ENCODE measurements around the gene NFKBIB.
"Not testable (repeated sequence)": the region's sequence is repeated elsewhere in the genome, so short reads cannot be mapped to it uniquely, and the experiment has no call there.

Gene NFKBIB

DNA sequence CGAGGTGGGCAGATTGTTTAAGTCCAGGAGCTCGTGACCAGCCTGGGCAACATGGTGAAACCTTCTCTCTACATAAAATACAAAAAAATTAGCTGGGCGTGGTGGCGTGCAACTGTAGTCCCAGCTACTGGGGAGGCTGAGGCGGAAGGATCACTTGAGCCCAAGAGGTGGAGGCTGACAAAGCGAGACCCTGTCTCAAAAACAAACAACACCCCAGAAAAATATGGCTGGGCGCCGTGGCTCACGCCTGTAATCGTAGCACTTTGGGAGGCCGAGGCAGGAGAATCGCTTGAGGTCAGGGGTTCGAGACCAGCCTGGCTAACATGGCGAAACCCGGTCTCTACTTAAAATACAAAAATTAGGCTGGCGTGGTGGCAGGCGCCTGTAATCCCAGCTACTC is 46.6 kb upstream of the NFKBIB start:
- peak overlapping the region; percentile 76 for H3K4me3 ChIP-seq (ENCODE audit: low read depth, low read length)
- DNase-seq (ENCODE audit: low read depth, low spot score), result no peak
- TF ChIP-seq, protein P1, sequence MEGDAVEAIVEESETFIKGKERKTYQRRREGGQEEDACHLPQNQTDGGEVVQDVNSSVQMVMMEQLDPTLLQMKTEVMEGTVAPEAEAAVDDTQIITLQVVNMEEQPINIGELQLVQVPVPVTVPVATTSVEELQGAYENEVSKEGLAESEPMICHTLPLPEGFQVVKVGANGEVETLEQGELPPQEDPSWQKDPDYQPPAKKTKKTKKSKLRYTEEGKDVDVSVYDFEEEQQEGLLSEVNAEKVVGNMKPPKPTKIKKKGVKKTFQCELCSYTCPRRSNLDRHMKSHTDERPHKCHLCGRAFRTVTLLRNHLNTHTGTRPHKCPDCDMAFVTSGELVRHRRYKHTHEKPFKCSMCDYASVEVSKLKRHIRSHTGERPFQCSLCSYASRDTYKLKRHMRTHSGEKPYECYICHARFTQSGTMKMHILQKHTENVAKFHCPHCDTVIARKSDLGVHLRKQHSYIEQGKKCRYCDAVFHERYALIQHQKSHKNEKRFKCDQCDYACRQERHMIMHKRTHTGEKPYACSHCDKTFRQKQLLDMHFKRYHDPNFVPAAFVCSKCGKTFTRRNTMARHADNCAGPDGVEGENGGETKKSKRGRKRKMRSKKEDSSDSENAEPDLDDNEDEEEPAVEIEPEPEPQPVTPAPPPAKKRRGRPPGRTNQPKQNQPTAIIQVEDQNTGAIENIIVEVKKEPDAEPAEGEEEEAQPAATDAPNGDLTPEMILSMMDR (IDR thresholded peaks at IDR 0.05; ENCODE audit: low read depth, low read length), result no peak
- in situ Hi-C loops (cut with HindIII; ENCODE audit: low sequenced_read_pairs), result no loop called here

DNA sequence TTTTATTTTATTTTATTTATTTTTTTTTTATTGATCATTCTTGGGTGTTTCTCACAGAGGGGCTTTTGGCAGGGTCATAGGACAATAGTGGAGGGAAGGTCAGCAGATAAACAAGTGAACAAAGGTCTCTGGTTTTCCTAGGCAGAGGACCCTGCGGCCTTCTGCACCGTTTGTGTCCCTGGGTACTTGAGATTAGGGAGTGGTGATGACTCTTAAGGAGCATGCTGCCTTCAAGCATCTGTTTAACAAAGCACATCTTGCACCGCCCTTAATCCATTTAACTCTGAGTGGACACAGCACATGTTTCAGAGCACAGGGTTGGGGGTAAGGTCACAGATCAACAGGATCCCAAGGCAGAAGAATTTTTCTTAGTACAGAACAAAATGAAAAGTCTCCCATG is 44.8 kb upstream of the NFKBIB start:
- DNase-seq (ENCODE audit: low read depth, low spot score); H3K4me3 ChIP-seq (ENCODE audit: low read depth, low read length); in situ Hi-C loops (cut with HindIII; ENCODE audit: low sequenced_read_pairs): not testable (repeated sequence)

DNA sequence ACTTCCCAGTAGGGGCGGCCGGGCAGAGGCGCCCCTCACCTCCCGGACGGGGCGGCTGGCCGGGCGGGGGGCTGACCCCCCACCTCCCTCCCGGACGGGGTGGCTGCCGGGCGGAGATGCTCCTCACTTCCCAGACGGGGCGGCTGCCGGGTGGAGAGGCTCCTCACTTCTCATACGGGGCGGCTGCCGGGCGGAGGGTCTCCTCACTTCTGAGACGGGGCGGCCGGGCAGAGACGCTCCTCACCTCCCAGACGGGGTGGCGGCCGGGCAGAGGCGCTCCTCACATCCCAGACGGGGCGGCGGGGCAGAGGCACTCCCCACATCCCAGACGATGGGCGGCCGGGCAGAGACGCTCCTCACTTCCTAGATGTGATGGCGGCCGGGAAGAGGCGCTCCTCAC is 44.0 kb upstream of the NFKBIB start:
- in situ Hi-C loops (cut with HindIII; ENCODE audit: low sequenced_read_pairs); H3K4me3 ChIP-seq (ENCODE audit: low read depth, low read length); DNase-seq (ENCODE audit: low read depth, low spot score): not testable (repeated sequence)

DNA sequence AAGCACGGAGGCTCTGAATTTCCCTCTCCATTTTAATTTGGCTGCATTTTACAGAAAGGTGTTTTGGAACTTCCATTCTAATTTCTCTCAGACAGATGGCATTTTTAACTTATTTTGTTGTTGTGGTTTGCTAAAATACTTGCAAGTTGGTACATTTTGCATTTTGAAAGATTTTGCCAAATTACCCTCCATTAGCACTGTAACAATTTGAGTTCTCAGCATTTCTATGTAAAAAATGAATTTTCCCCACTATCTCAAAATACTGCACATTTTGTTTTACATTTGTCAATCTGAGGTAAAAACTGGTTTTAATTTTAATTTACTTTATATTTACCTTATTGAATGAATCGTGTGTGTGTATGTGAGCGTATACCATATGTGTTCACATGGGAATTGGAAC is 43.0 kb upstream of the NFKBIB start:
- H3K4me3 ChIP-seq (ENCODE audit: low read depth, low read length), result no peak overlapping the region
- no peak for DNase-seq (ENCODE audit: low read depth, low spot score)
- in situ Hi-C loops (cut with HindIII; ENCODE audit: low sequenced_read_pairs), result no loop called here
- TF ChIP-seq, protein P1 (IDR thresholded peaks at IDR 0.05; ENCODE audit: low read depth, low read length), result no peak

DNA sequence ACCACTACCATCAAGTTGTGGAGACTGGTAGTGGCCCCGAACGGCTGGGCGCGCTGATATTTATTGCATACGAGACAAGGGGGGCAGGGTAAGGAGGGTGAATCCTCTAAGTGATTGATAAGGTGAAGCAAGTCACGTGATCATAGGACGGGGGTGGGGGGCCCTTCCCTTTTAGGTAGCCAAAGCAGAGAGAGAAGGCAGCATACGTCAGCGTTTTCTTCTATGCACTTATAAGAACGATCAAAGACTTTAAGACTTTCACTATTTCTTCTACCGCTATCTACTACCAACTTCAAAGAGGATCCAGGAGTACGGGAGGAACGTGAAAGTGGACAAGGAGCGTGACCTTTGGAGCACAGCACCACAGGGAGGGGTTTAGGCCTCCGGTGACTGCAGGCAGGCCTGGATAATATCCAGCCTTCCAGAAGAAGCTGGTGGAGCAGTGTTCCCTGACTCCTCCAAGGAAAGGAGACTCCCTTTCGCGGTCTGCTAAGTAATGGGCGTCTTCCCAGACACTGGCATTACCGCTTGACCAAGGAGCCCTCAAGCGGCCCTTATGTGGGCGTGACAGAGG is 40.1 kb upstream of the NFKBIB start:
- in situ Hi-C loops (cut with HindIII; ENCODE audit: low sequenced_read_pairs); H3K4me3 ChIP-seq (ENCODE audit: low read depth, low read length); DNase-seq (ENCODE audit: low read depth, low spot score): not testable (repeated sequence)

DNA sequence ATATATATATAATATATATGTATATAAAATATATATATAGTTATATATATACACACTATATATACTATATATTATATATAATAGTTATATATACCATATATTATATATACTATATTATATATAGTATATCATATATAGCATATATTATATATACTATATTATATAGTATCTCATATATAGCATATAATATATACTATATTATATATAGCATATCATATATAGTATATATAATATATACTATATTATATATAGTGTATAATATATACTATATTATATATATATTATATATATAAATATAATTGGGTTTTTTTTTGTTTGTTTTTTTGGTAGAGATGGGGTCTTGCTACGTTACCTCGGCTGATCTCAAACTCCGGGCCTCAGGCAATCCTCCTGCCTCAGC is 38.4 kb upstream of the NFKBIB start:
- in situ Hi-C loops (cut with HindIII; ENCODE audit: low sequenced_read_pairs), result no loop called here
- H3K4me3 ChIP-seq (ENCODE audit: low read depth, low read length), result no peak overlapping the region
- TF ChIP-seq, protein P1 (IDR thresholded peaks at IDR 0.05; ENCODE audit: low read depth, low read length), result no peak
- no peak for DNase-seq (ENCODE audit: low read depth, low spot score)

DNA sequence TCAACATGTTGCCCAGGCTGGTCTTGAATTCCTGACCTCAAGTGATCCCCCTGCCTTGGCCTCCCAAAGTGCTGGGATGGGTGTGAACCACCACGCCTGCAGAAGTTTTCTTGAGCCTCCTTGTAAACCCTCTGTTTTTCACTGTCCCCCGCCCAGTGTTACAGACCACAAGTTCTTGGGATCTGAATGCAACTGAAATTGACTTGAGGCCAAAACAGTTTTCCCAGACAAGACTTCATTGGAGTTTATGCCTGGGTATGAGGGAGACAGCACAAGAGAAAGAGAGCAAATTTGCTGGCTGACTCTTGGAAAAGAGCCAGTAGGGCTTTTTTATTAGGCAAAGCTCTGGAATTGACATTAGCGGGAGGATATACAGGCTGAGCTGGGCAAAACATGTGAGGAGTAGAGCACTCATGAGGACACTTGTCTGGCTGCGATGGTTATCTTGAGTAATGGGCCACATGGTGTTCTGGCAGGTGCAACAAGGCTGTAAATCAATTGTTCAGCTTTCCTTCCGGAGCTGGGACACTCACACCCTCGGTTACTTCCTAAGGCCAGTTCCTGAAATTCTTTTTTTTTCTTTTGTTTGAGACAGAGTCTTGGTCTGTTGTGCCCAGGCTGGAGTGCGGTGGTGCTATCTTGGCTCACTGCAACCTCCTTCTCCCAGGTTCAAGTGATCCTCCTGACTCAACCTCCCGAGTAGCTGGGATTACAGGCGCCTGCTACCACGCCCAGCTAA is 37.3 kb upstream of the NFKBIB start:
- peak; percentile 27 for DNase-seq (ENCODE audit: low read depth, low spot score)
- H3K4me3 ChIP-seq (ENCODE audit: low read depth, low read length), result no peak overlapping the region
- TF ChIP-seq, protein P1 (IDR thresholded peaks at IDR 0.05; ENCODE audit: low read depth, low read length), result no peak
- in situ Hi-C loops (cut with HindIII; ENCODE audit: low sequenced_read_pairs), result no loop called here

DNA sequence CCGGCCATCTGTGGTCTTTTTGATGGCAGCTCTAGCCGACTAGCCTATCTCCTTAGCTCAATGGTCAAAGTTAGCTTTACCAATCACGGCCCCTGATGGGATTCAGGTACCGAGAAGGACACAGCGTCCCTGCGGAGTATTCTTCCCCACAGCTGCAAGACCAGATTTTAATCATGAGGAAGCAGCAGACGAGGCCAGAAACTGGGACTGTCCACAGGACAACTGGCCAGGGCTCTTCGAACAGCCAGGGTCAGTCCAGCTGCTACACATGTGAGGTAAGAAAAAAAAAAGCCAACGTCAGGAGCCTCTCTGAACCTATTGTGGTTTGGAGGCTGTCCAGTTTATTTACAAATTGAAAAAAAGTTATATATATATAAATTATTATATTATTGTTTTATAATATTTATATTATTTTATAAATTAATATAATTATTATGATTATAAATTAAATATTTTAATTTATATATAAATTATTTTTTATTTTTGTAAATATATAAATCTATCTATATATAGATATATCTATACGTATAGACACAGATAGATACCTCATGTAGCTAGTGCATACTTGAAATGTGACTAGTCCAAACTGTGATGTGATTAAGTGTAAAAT is 32.5 kb upstream of the NFKBIB start:
- no peak overlapping the region for H3K4me3 ChIP-seq (ENCODE audit: low read depth, low read length)
- DNase-seq (ENCODE audit: low read depth, low spot score), result no peak
- in situ Hi-C loops (cut with HindIII; ENCODE audit: low sequenced_read_pairs), result no loop called here
- TF ChIP-seq, protein P1 (IDR thresholded peaks at IDR 0.05; ENCODE audit: low read depth, low read length), result no peak

All from astrocyte of the spinal cord (primary cell).